Esophagus (tissue), 2 donors: ENCODE data around the gene SERPINA5. TPM values are rescaled to one million over a fixed set of nuclear protein-coding genes. Genes with fewer than 3 reads are reported as not detected.
"Not testable (repeated sequence)": the region's sequence is repeated elsewhere in the genome, so short reads cannot be mapped to it uniquely, and the experiment has no call there.

Experiments
- H3K27ac ChIP-seq, 2 donors: one replicate each; pipeline ENCODE4 v1.5.1; 2013; ENCODE audit warnings: low read depth in 2 of 2, mild to moderate bottlenecking in 2 of 2, inconsistent platforms in 1 of 2, low read length in 1 of 2, moderate library complexity in 1 of 2
- H3K27me3 ChIP-seq, 2 donors: one replicate each; pipeline ENCODE4 v1.6.1; 2013; ENCODE audit warnings: low read length in 2 of 2, control low read depth in 1 of 2, mild to moderate bottlenecking in 1 of 2; ENCODE audit not compliant: insufficient read depth in 2 of 2, control insufficient read depth in 1 of 2
- H3K36me3 ChIP-seq, 2 donors: one replicate each; pipeline ENCODE4 v1.6.1; 2013; ENCODE audit warnings: low read length in 1 of 2; ENCODE audit not compliant: control insufficient read depth in 2 of 2, insufficient read depth in 2 of 2
- H3K4me1 ChIP-seq, 2 donors: one replicate each; pipeline ENCODE4 v1.6.1; 2013; ENCODE audit warnings: low read length in 1 of 2; ENCODE audit not compliant: control insufficient read depth in 2 of 2, insufficient read depth in 2 of 2
- H3K4me3 ChIP-seq, 2 donors: one replicate each; pipeline ENCODE4 v1.5.1; 2013; ENCODE audit warnings: low read length in 2 of 2, mild to moderate bottlenecking in 2 of 2, low read depth in 1 of 2, moderate library complexity in 1 of 2
- H3K9me3 ChIP-seq, 2 donors: one replicate each; pipeline ENCODE4 v1.6.1; 2013; ENCODE audit warnings: mild to moderate bottlenecking in 2 of 2, low read depth in 1 of 2, low read length in 1 of 2, moderate library complexity in 1 of 2; ENCODE audit not compliant: control insufficient read depth in 2 of 2, insufficient read depth in 1 of 2
- WGBS, 2 donors: extraction: QIAGEN DNeasy Blood & Tissue Kit; methylation state at CpG; one replicate each; pipeline ENCODE4 v1.1.7; 2013; 5-methylcytosine and 5-hydroxymethylcytosine counted together
- polyA plus RNA-seq, 2 donors: library from polyadenylated mRNA; stranded (reverse); fragments of 200-250 nt; gene quantifications; one replicate each; pipeline ENCODE4 v1.2.3, GENCODE V29; 2013
- donor health status: healthy with polysubstance abuse.
- donor health status: Bipolar disorder and iron deficiency.

SERPINA5 gene
- polyA plus RNA-seq, 2 donors: 0.10 to 0.16 TPM

- peaks cover 2 to 3% of the 10 kb centered on the region in 2 donors for H3K4me1 ChIP-seq
- no peak overlapping the region for H3K27ac ChIP-seq
- no peaks in the 10 kb centered on the region for H3K27me3 ChIP-seq
- no peaks in the 10 kb centered on the region for H3K9me3 ChIP-seq
- H3K4me3 ChIP-seq: no peak overlapping the region
- 64 to 79% methylated on average over 7 of the region's 7 CpGs for WGBS, 2 donors
- H3K36me3 ChIP-seq: no peaks in the 10 kb centered on the region
Measured at GRCh38 chr14:94572637-94573303, 8.5 kb upstream of the SERPINA5 start.

GRCh38 chr14:94573475-94574277 lies 7.5 kb upstream of the SERPINA5 start:
- 76 to 84% methylated on average over 6 of the region's 6 CpGs for WGBS, 2 donors
- H3K27me3 ChIP-seq: no peaks in the 10 kb centered on the region
- no peak overlapping the region for H3K4me3 ChIP-seq
- no peaks in the 10 kb centered on the region for H3K36me3 ChIP-seq
- no peaks in the 10 kb centered on the region for H3K9me3 ChIP-seq
- H3K27ac ChIP-seq: no peak overlapping the region
- peaks cover 2 to 3% of the 10 kb centered on the region in 2 donors for H3K4me1 ChIP-seq

- Histone ChIP-seq H3K4me1 (peaks cover 2 to 3% of the 10 kb centered on the region in 2 donors), H3K4me3 (no peak overlapping the region), H3K27me3 (no peaks in the 10 kb centered on the region), H3K36me3 (no peaks in the 10 kb centered on the region), H3K9me3 (no peaks in the 10 kb centered on the region), H3K27ac (no peak overlapping the region)
- WGBS, 2 donors: 71 to 76% methylated on average over 3 of the region's 3 CpGs
Measured at GRCh38 chr14:94574336-94574735, 6.9 kb upstream of the SERPINA5 start.

- Histone ChIP-seq H3K9me3 (no peaks in the 10 kb centered on the region), H3K36me3 (no peaks in the 10 kb centered on the region), H3K27ac (no peak overlapping the region), H3K4me1 (peaks cover 0 to 2% of the 10 kb centered on the region in 2 donors), H3K27me3 (no peaks in the 10 kb centered on the region), H3K4me3 (no peak overlapping the region)
- WGBS, 2 donors: 68 to 77% methylated on average over 5 of the region's 5 CpGs
Measured at GRCh38 chr14:94575730-94576585, 5.3 kb upstream of the SERPINA5 start.

- H3K9me3 ChIP-seq, H3K4me1 ChIP-seq, H3K36me3 ChIP-seq, H3K4me3 ChIP-seq, H3K27me3 ChIP-seq, H3K27ac ChIP-seq: not testable (repeated sequence)
Measured at GRCh38 chr14:94577472-94577871, 3.8 kb upstream of the SERPINA5 start.

GRCh38 chr14:94578712-94579111 lies 2.5 kb upstream of the SERPINA5 start:
- H3K4me1 ChIP-seq: peaks cover 0 to 2% of the 10 kb centered on the region in 2 donors

GRCh38 chr14:94582199-94582750 lies 1.0 kb downstream of the SERPINA5 start:
- Histone ChIP-seq H3K4me3 (no peak overlapping the region), H3K9me3 (no peaks in the 10 kb centered on the region), H3K27ac (no peak overlapping the region), H3K36me3 (no peaks in the 10 kb centered on the region), H3K4me1 (peaks cover 0 to 2% of the 10 kb centered on the region in 2 donors), H3K27me3 (no peaks in the 10 kb centered on the region)
- 81 to 82% methylated on average over 7 of the region's 7 CpGs for WGBS, 2 donors

More at GRCh38 chr14:94578712-94579111, 2.5 kb upstream of the SERPINA5 start:
- Histone ChIP-seq H3K36me3 (no peaks in the 10 kb centered on the region), H3K27ac (no peak overlapping the region), H3K9me3 (no peaks in the 10 kb centered on the region), H3K4me3 (no peak overlapping the region), H3K27me3 (no peaks in the 10 kb centered on the region)
- 81 to 85% methylated on average over 6 of the region's 6 CpGs for WGBS, 2 donors

- 74 to 78% methylated on average over 3 of the region's 3 CpGs for WGBS, 2 donors
- H3K36me3 ChIP-seq: no peaks in the 10 kb centered on the region
- no peak overlapping the region for H3K27ac ChIP-seq
- H3K4me3 ChIP-seq: no peak overlapping the region
- no peaks in the 10 kb centered on the region for H3K9me3 ChIP-seq
- H3K27me3 ChIP-seq: no peaks in the 10 kb centered on the region
- H3K4me1 ChIP-seq: peaks cover 0 to 2% of the 10 kb centered on the region in 2 donors
Measured at GRCh38 chr14:94582851-94583250, 1.6 kb downstream of the SERPINA5 start.

- H3K4me1 ChIP-seq: peaks cover 0 to 2% of the 10 kb centered on the region in 2 donors
- WGBS, 2 donors: 91 to 92% methylated on average over 4 of the region's 4 CpGs
- no peaks in the 10 kb centered on the region for H3K36me3 ChIP-seq
- H3K9me3 ChIP-seq: no peaks in the 10 kb centered on the region
- no peak overlapping the region for H3K27ac ChIP-seq
- H3K27me3 ChIP-seq: no peaks in the 10 kb centered on the region
- H3K4me3 ChIP-seq: no peak overlapping the region
Measured at GRCh38 chr14:94583557-94583956, 2.3 kb downstream of the SERPINA5 start.
